Measurements from ENCODE around the gene BTG4. TPM values are rescaled to one million over a fixed set of nuclear protein-coding genes. Genes with fewer than 3 reads are reported as not detected.

BTG4 gene
- total and polyA plus RNA-seq, 2 of the 8 experiments (the other 6 are each of a cell fraction or from before 2014, with no cell fraction given): 0.06 TPM; not detected in 1

- H4K8ac ChIP-seq (ENCODE audit: extremely low read depth, insufficient read depth, low read length): no peak overlapping the region
- no peak overlapping the region for H2BK120ac ChIP-seq (replicated peaks; ENCODE audit: low read depth, low read length)
- no peak overlapping the region for H4K5ac ChIP-seq (ENCODE audit: insufficient read length, low read depth, low read length)
- 91% methylated on average over 2 of the region's 2 CpGs; no CpG with 5 or more reads in 1 of the 2 experiments for WGBS, 2 experiments (ENCODE audit: extremely low coverage in 1 of 2, insufficient coverage in 1 of 2, insufficient read length in 1 of 2, insufficient replicate concordance in 2 of 2, low coverage in 1 of 2, low lambda C conversion rate in 2 of 2, missing lambda C conversion rate in 1 of 2)
- H3K4me3 ChIP-seq (ENCODE audit: extremely low read depth in 1 of 4, insufficient read depth in 2 of 4, low read depth in 3 of 4, low read length in 4 of 4): no peak overlapping the region
- no peak overlapping the region for H2BK12ac ChIP-seq (ENCODE audit: low read depth, low read length)
- no peak overlapping the region for H2BK5ac ChIP-seq (ENCODE audit: low read depth, low read length)
- no peak overlapping the region for H3K4ac ChIP-seq (replicated peaks; ENCODE audit: insufficient read length, low read depth, low read length)
- H3K9me3 ChIP-seq (ENCODE audit: insufficient read depth in 2 of 2, low read depth in 1 of 2, low read length in 1 of 2): no peaks in the 10 kb centered on the region
- POLR2A ChIA-PET (ENCODE audit: partially characterized antibody): interaction anchor here (1.5 kb wide), 1 partner anchor 10 kb away, joined by 4 read pairs; no protein-coding TSS in a partner anchor
- no peaks in the 10 kb centered on the region for H3K36me3 ChIP-seq (ENCODE audit: control insufficient read depth in 2 of 4, insufficient read depth in 4 of 4, low read length in 3 of 4)
- H3K79me1 ChIP-seq (ENCODE audit: low read depth, low read length): no peaks in the 10 kb centered on the region
- FAIRE-seq (no peak), DNase-seq (ENCODE audit: low read depth in 1 of 2, low spot score in 2 of 2) (no peak)
- H3K27ac ChIP-seq (ENCODE audit: low read depth, low read length): no peak overlapping the region
- no peak overlapping the region for H4K91ac ChIP-seq (replicated peaks; ENCODE audit: insufficient read length, low read length)
- no peak overlapping the region for H2BK15ac ChIP-seq (ENCODE audit: low read length)
- H3K18ac ChIP-seq (ENCODE audit: extremely low read depth, low read length): no peak overlapping the region
- H3K14ac ChIP-seq (ENCODE audit: insufficient read length): no peak overlapping the region
- H2AFZ ChIP-seq (ENCODE audit: low read length): no peak overlapping the region
- H3K4me2 ChIP-seq (ENCODE audit: insufficient read depth in 1 of 2, low read depth in 2 of 2, low read length in 2 of 2): no peak overlapping the region
- no peak overlapping the region for H3K9ac ChIP-seq (replicated peaks in 1 of 4; ENCODE audit: extremely low read depth in 1 of 4, low read depth in 3 of 4, low read length in 3 of 4)
- no peak overlapping the region for H3K23ac ChIP-seq (ENCODE audit: insufficient read length)
- H3K56ac ChIP-seq (replicated peaks; ENCODE audit: insufficient read length, low read depth, low read length): no peak overlapping the region
- CTCF ChIA-PET (ENCODE audit: partially characterized antibody): interaction anchor here (0.6 to 1.2 kb wide), 5 partner anchors 10 to 590 kb away, joined by 3 to 5 read pairs (median 3); no protein-coding TSS in a partner anchor
- H3K79me2 ChIP-seq (ENCODE audit: control insufficient read depth in 1 of 2, insufficient read depth in 2 of 2, low read length in 2 of 2): no peaks in the 10 kb centered on the region
- H2BK20ac ChIP-seq (ENCODE audit: low read length): no peak overlapping the region
- no peaks in the 10 kb centered on the region for H3K4me1 ChIP-seq (replicated peaks in 1 of 4; ENCODE audit: control insufficient read depth in 3 of 4, insufficient read depth in 4 of 4, low read length in 3 of 4)
- no peaks in the 10 kb centered on the region for H3K27me3 ChIP-seq (replicated peaks in 1 of 4; ENCODE audit: control insufficient read depth in 3 of 4, extremely low read depth in 1 of 4, insufficient read depth in 3 of 4, low read length in 3 of 4)
- H2AK5ac ChIP-seq (ENCODE audit: low read depth, low read length): no peak overlapping the region
- H4K20me1 ChIP-seq (replicated peaks in 1 of 2; ENCODE audit: control insufficient read depth in 1 of 2, insufficient read depth in 2 of 2, low read length in 2 of 2): no peaks in the 10 kb centered on the region
- no peaks in the 10 kb centered on the region for H3K23me2 ChIP-seq (ENCODE audit: low read depth, low read length)
Observed at GRCh38 chr11:111523343-111523742, 11.2 kb upstream of the BTG4 start.

Measured in H1 (cell line).